ENCODE data around the gene NCKAP5L. TPM values are rescaled to one million over a fixed set of nuclear protein-coding genes. Genes with fewer than 3 reads are reported as not detected.

The NCKAP5L gene
- total and polyA plus RNA-seq, 9 of the 15 experiments (the other 6 are each of a cell fraction or from before 2014, with no cell fraction given) = 0.01 to 14.4 (median 3.7) TPM

DNA sequence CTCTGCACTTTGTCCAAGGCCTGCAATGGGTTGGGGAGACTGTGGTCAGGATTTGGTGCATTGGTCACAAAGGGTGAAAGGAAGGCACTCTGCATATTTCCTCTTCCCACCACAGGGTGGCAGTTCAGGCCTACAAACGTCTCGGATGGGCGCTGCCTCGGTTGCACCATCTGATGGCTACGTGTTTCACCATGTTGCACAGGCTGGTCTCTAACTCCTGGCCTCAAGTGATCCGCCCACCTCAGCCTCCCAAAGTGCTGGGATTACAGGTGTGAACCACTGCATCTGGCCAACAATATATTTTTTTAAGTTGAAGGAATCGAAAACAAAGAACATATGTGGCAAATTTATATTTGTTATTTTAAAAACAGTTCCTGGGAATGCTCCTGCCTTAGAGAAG is 51.8 kb downstream of the NCKAP5L start (continued):
- TF ChIP-seq MED1 (CRISPR knock-in tag; IDR thresholded peaks at IDR 0.05; ENCODE audit: borderline replicate concordance) (no peak), TEAD2 (tag; IDR thresholded peaks at IDR 0.05) (no peak), PRPF4 (IDR thresholded peaks at IDR 0.05; ENCODE audit: insufficient read depth, low read depth, low read length, poor library complexity, severe bottlenecking) (no peak), ZNF79 (CRISPR knock-in tag; IDR thresholded peaks at IDR 0.05; ENCODE audit: low read depth) (no peak), CREBBP (IDR thresholded peaks at IDR 0.05; ENCODE audit: low read depth, low read length) (no peak), TCFL5 (CRISPR knock-in tag; conservative IDR thresholded peaks at IDR 0.05) (no peak), EHMT2 (IDR thresholded peaks at IDR 0.05) (no peak), SMARCA5 (IDR thresholded peaks at IDR 0.05) (no peak), RBFOX2 (IDR thresholded peaks at IDR 0.05; ENCODE audit: low read depth, low read length) (peak; percentile 33; the same call in 1 of the 2 replicates), POLR3A (IDR thresholded peaks at IDR 0.05; ENCODE audit: borderline replicate concordance, extremely low read depth, insufficient read depth, insufficient read length) (no peak), PHF8 (IDR thresholded peaks at IDR 0.05; ENCODE audit: borderline replicate concordance, low read length) (no peak), YY1 (IDR thresholded peaks at IDR 0.05; ENCODE audit: borderline replicate concordance in 1 of 3, control insufficient read depth in 1 of 3, extremely low read depth in 1 of 3, insufficient read depth in 3 of 3, insufficient read length in 1 of 3, insufficient replicate concordance in 2 of 3, low read depth in 1 of 3, low read length in 2 of 3) (no peak), ZNF668 (CRISPR knock-in tag; IDR thresholded peaks at IDR 0.05) (no peak), ERF (CRISPR knock-in tag; IDR thresholded peaks at IDR 0.05) (no peak), ZNF311 (CRISPR knock-in tag; IDR thresholded peaks at IDR 0.05) (no peak), FOS (IDR thresholded peaks at IDR 0.05; ENCODE audit: extremely low read depth, insufficient read length) (no peak), MEIS2 (IDR thresholded peaks at IDR 0.05; ENCODE audit: partially characterized antibody) (no peak), MYC (IDR thresholded peaks at IDR 0.05; ENCODE audit: low read depth, low read length) (peak; percentile 32; the same call in 1 of the 2 replicates), MYC (CRISPR knock-in tag; IDR thresholded peaks at IDR 0.05; ENCODE audit: borderline replicate concordance, low read depth) (no peak), SP2 (IDR thresholded peaks at IDR 0.05; ENCODE audit: extremely low read depth, low read depth, low read length, poor library complexity, severe bottlenecking) (no peak), ZNF146 (CRISPR knock-in tag; IDR thresholded peaks at IDR 0.05; ENCODE audit: unreplicated experiment) (no peak), L3MBTL2 (IDR thresholded peaks at IDR 0.05) (peak; percentile 61; the same call in 1 of the 2 replicates)
- TF ChIP-seq, protein P1, sequence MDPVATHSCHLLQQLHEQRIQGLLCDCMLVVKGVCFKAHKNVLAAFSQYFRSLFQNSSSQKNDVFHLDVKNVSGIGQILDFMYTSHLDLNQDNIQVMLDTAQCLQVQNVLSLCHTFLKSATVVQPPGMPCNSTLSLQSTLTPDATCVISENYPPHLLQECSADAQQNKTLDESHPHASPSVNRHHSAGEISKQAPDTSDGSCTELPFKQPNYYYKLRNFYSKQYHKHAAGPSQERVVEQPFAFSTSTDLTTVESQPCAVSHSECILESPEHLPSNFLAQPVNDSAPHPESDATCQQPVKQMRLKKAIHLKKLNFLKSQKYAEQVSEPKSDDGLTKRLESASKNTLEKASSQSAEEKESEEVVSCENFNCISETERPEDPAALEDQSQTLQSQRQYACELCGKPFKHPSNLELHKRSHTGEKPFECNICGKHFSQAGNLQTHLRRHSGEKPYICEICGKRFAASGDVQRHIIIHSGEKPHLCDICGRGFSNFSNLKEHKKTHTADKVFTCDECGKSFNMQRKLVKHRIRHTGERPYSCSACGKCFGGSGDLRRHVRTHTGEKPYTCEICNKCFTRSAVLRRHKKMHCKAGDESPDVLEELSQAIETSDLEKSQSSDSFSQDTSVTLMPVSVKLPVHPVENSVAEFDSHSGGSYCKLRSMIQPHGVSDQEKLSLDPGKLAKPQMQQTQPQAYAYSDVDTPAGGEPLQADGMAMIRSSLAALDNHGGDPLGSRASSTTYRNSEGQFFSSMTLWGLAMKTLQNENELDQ (CRISPR knock-in tag; IDR thresholded peaks at IDR 0.05; ENCODE audit: borderline replicate concordance) = no peak

Data from K562 (cell line).